SK-N-SH (cell line): ENCODE measurements around the gene ZNF18. TPM values are rescaled to one million over a fixed set of nuclear protein-coding genes. Genes with fewer than 3 reads are reported as not detected.

ENCODE experiments used
- CTCF ChIA-PET: fragments of 300-600, 350-600 bp; formaldehyde crosslinking; extraction: SDS; loops from one replicate; lab custom pipeline; 2021; lab: Yijun Ruan, JAX
- POLR2A ChIA-PET: fragments of 350-600 bp; sonication (Branson Sonifier 250); formaldehyde crosslinking; extraction: SDS; loops from one replicate; lab custom pipeline; 2020; ENCODE audit warnings: antibody characterized with exemption, inconsistent platforms; lab: Yijun Ruan, JAX
- DNase-seq: peaks from one replicate; pipeline ENCODE4 v3.0.0; 2012
- H2AFZ ChIP-seq: fragments of 200-600 bp; sonication (generic); 2 replicates; pipeline ENCODE4 v1.8.1; 2016; ENCODE audit warnings: antibody characterized with exemption, mild to moderate bottlenecking, low read depth
- H3F3A ChIP-seq: fragments of 200-600 bp; sonication (generic); replicated peaks from 2 replicates; pipeline ENCODE3; 2016; ENCODE audit warnings: antibody characterized with exemption, mild to moderate bottlenecking; ENCODE audit not compliant: insufficient read depth
- H3K27ac ChIP-seq, 2 experiments: fragments of 200-500 bp in 1 of 2; fragments of 200-600 bp in 1 of 2; sonication (Bioruptor generic) in 1 of 2; sonication (generic), shearing (Covaris generic) in 1 of 2; 2 replicates each; pipeline versions ENCODE4 v1.5.1 to v1.6.1; 2014 to 2016; ENCODE audit warnings: low read depth in 2 of 2, inconsistent platforms in 1 of 2, low read length in 1 of 2, mild to moderate bottlenecking in 1 of 2, mixed read lengths in 1 of 2
- H3K27me3 ChIP-seq: fragments of 200-600 bp; sonication (generic), shearing (Covaris generic); 2 replicates; pipeline ENCODE4 v1.6.1; 2016; ENCODE audit warnings: mixed run types; ENCODE audit not compliant: insufficient read depth
- H3K36me3 ChIP-seq, 2 experiments: fragments of 200-500 bp in 1 of 2; fragments of 200-600 bp in 1 of 2; sonication (Bioruptor generic) in 1 of 2; sonication (generic) in 1 of 2; replicated peaks in 1 of 2; 2 replicates each; pipeline versions ENCODE3 to v1.5.1; 2014 to 2016; ENCODE audit warnings: low read length in 1 of 2, mild to moderate bottlenecking in 1 of 2; ENCODE audit not compliant: insufficient read depth in 2 of 2, control insufficient read depth in 1 of 2
- H3K4me1 ChIP-seq, 2 experiments: fragments of 200-500 bp in 1 of 2; fragments of 200-600 bp in 1 of 2; sonication (Bioruptor generic) in 1 of 2; sonication (generic), shearing (Covaris generic) in 1 of 2; 2 replicates each; pipeline versions ENCODE4 v1.5.1 to v1.6.1; 2014 to 2016; ENCODE audit warnings: low read depth in 1 of 2, low read length in 1 of 2, mixed run types in 1 of 2; ENCODE audit not compliant: insufficient read depth in 2 of 2, control insufficient read depth in 1 of 2
- H3K4me2 ChIP-seq: fragments of 200-600 bp; sonication (generic), shearing (Covaris generic); 2 replicates; pipeline ENCODE4 v1.6.1; 2017; ENCODE audit warnings: mixed run types
- H3K4me3 ChIP-seq, 2 experiments: fragments of 200-500 bp in 1 of 2; fragments of 200-600 bp in 1 of 2; sonication (Bioruptor generic) in 1 of 2; sonication (generic), shearing (Covaris generic) in 1 of 2; 2 replicates each; pipeline versions ENCODE4 v1.5.1 to v1.8.1; 2014 to 2016; ENCODE audit warnings: low read depth in 2 of 2, inconsistent platforms in 1 of 2, low read length in 1 of 2, mild to moderate bottlenecking in 1 of 2, mixed read lengths in 1 of 2, moderate library complexity in 1 of 2
- H3K79me2 ChIP-seq: fragments of 200-600 bp; sonication (generic); 2 replicates; pipeline ENCODE4 v1.8.1; 2017; ENCODE audit warnings: mild to moderate bottlenecking; ENCODE audit not compliant: insufficient read depth
- H3K9ac ChIP-seq: fragments of 200-600 bp; sonication (generic); 2 replicates; pipeline ENCODE4 v1.6.1; 2017; ENCODE audit warnings: mixed run types
- H3K9me2 ChIP-seq: fragments of 200-600 bp; sonication (generic); 2 replicates; pipeline ENCODE4 v1.6.1; 2017; ENCODE audit warnings: mixed run types
- H3K9me3 ChIP-seq: fragments of 200-600 bp; sonication (generic); 2 replicates; pipeline ENCODE4 v1.6.1; 2017; ENCODE audit warnings: mixed run types, mild to moderate bottlenecking, moderate library complexity
- H4K20me1 ChIP-seq: fragments of 200-600 bp; sonication (generic); 2 replicates; pipeline ENCODE4 v1.6.1; 2017; ENCODE audit warnings: mild to moderate bottlenecking, mixed run types; ENCODE audit not compliant: insufficient read depth
- CHD2 ChIP-seq: fragments of 150-350 bp; IDR thresholded peaks from 2 replicates; pipeline ENCODE4 v1.6.1; 2018; ENCODE audit warnings: low read length; ENCODE audit not compliant: partially characterized antibody
- ELF1 ChIP-seq: IDR thresholded peaks from 2 replicates; pipeline ENCODE4 v1.4.0; 2012
- FOSL2 ChIP-seq: IDR thresholded peaks from 2 replicates; pipeline ENCODE4 v1.4.0; 2012; ENCODE audit warnings: low read depth, mild to moderate bottlenecking, moderate library complexity, borderline replicate concordance
- FOXM1 ChIP-seq: IDR thresholded peaks from 2 replicates; pipeline ENCODE4 v1.4.0; 2012; ENCODE audit warnings: low read depth, mild to moderate bottlenecking
- GABPA ChIP-seq: IDR thresholded peaks from 2 replicates; pipeline ENCODE4 v1.4.0; 2012; ENCODE audit warnings: low read depth, mild to moderate bottlenecking
- GATA2 ChIP-seq: sonication (generic); formaldehyde crosslinking; IDR thresholded peaks from 2 replicates; pipeline ENCODE4 v1.5.0; 2020; ENCODE audit warnings: mild to moderate bottlenecking, missing genetic modification reagents
- IRF3 ChIP-seq: fragments of 150-350 bp; IDR thresholded peaks from 2 replicates; pipeline ENCODE4 v1.6.1; 2016; ENCODE audit warnings: mild to moderate bottlenecking, low read depth, low read length
- MEF2A ChIP-seq: IDR thresholded peaks from 2 replicates; pipeline ENCODE4 v1.4.0; 2012; ENCODE audit warnings: low read depth, borderline replicate concordance
- NRF1 ChIP-seq: IDR thresholded peaks from 2 replicates; pipeline ENCODE4 v1.6.1; 2012; ENCODE audit warnings: low read depth, mild to moderate bottlenecking, low read length
- PBX3 ChIP-seq: IDR thresholded peaks from 2 replicates; pipeline ENCODE4; 2012
- RCOR1 ChIP-seq: fragments of 150-350 bp; IDR thresholded peaks from 2 replicates; pipeline ENCODE4 v1.6.1; 2017; ENCODE audit warnings: antibody characterized with exemption, low read length
- RFX5 ChIP-seq: IDR thresholded peaks from 2 replicates; pipeline ENCODE4 v1.6.1; 2012; ENCODE audit warnings: mild to moderate bottlenecking, improper control_type of control experiment, low read length
- SMC3 ChIP-seq: IDR thresholded peaks from 2 replicates; pipeline ENCODE4 v1.6.1; 2012; ENCODE audit warnings: low read depth, low read length, improper control_type of control experiment
- TAF1 ChIP-seq: IDR thresholded peaks from 2 replicates; pipeline ENCODE4 v1.6.1; 2012; ENCODE audit warnings: low read depth, mild to moderate bottlenecking, low read length, moderate library complexity, borderline replicate concordance
- TCF12 ChIP-seq: IDR thresholded peaks from 2 replicates; pipeline ENCODE4 v1.4.0; 2012
- TEAD4 ChIP-seq: IDR thresholded peaks from 2 replicates; pipeline ENCODE4 v1.4.0; 2012; ENCODE audit warnings: mild to moderate bottlenecking, borderline replicate concordance; ENCODE audit not compliant: insufficient read depth
- USF1 ChIP-seq: IDR thresholded peaks from 2 replicates; pipeline ENCODE4 v1.4.0; 2012; ENCODE audit warnings: low read depth, borderline replicate concordance
- USF2 ChIP-seq: fragments of 150-350 bp; IDR thresholded peaks from 2 replicates; pipeline ENCODE4 v1.6.1; 2017; ENCODE audit warnings: antibody characterized with exemption, low read length, low read depth, borderline replicate concordance
- ZBTB33 ChIP-seq: IDR thresholded peaks from 2 replicates; pipeline ENCODE4 v1.4.0; 2012; ENCODE audit warnings: low read depth, borderline replicate concordance
- WGBS: methylation state at CpG from one replicate; pipeline ENCODE4 v1.1.6; 2017; ENCODE audit warnings: low lambda C conversion rate; 5-methylcytosine and 5-hydroxymethylcytosine counted together
- polyA plus RNA-seq, 3 experiments: library from polyadenylated mRNA; depleted of rRNA; stranded (reverse); fragments of >200 nt; gene quantifications; 2 replicates each; pipeline ENCODE4 v1.2.3, GENCODE V29; 2012

Gene ZNF18
- polyA plus RNA-seq, 1 of the 3 experiments (the other 2 are of a cell fraction), result 3.2 TPM

GRCh38 chr17:11953924-11954323, 43.4 kb downstream of the ZNF18 start (continued):
- TF ChIP-seq PBX3, result no peak

GRCh38 chr17:11952610-11953009, 44.7 kb downstream of the ZNF18 start:
- H3K79me2 ChIP-seq, result no peaks in the 10 kb centered on the region
- WGBS, result 82% methylated on average over 3 of the region's 3 CpGs

GRCh38 chr17:11950771-11951519, 46.3 kb downstream of the ZNF18 start:
- Histone ChIP-seq H3K9me3 (no peaks in the 10 kb centered on the region), H4K20me1 (no peaks in the 10 kb centered on the region), H3K9me2 (no peaks in the 10 kb centered on the region), H3K27me3 (no peaks in the 10 kb centered on the region), H3K4me1 (no peaks in the 10 kb centered on the region), H3F3A (no peaks in the 10 kb centered on the region), H3K36me3 (no peaks in the 10 kb centered on the region), H3K27ac (no peak overlapping the region), H3K79me2 (no peaks in the 10 kb centered on the region), H3K9ac (no peak overlapping the region), H3K4me2 (no peak overlapping the region), H3K4me3 (no peak overlapping the region), H2AFZ (no peak overlapping the region)
- CTCF ChIA-PET, result interaction anchor here (2.4 kb wide), 1 partner anchor 15 kb away, joined by 9 read pairs; no protein-coding TSS in a partner anchor
- POLR2A ChIA-PET, result no interaction called here
- DNase-seq, result no peak
- 28% methylated on average over 7 of the region's 7 CpGs for WGBS
- TF ChIP-seq TEAD4 (no peak), IRF3 (no peak), ELF1 (no peak), RFX5 (no peak), USF2 (no peak), TAF1 (no peak), TCF12 (no peak), CHD2 (no peak), GATA2 (CRISPR knock-in tag) (no peak), GABPA (no peak), ZBTB33 (no peak), MEF2A (no peak), FOSL2 (no peak), RCOR1 (no peak), NRF1 (no peak), SMC3 (no peak), FOXM1 (no peak)

More at GRCh38 chr17:11952610-11953009, 44.7 kb downstream of the ZNF18 start:
- Histone ChIP-seq H3K9me2 (no peaks in the 10 kb centered on the region), H3K9me3 (no peaks in the 10 kb centered on the region), H3K9ac (no peak overlapping the region), H3K27me3 (no peaks in the 10 kb centered on the region), H3K4me2 (no peak overlapping the region), H3K4me1 (no peaks in the 10 kb centered on the region), H2AFZ (no peak overlapping the region), H4K20me1 (no peaks in the 10 kb centered on the region), H3F3A (no peaks in the 10 kb centered on the region), H3K4me3 (no peak overlapping the region), H3K36me3 (no peaks in the 10 kb centered on the region), H3K27ac (no peak overlapping the region)
- TF ChIP-seq USF1, result no peak
- ChIA-PET POLR2A (interaction anchor here (0.7 kb wide), 1 partner anchor 13 kb away, joined by 3 read pairs; no protein-coding TSS in a partner anchor), CTCF (interaction anchor here (0.5 to 2.4 kb wide), 4 partner anchors 16 to 1076 kb away, joined by 3 to 9 read pairs (median 4); no protein-coding TSS in a partner anchor)
- DNase-seq, result no peak
